ENCODE data around the gene PIGW. TPM values are rescaled to one million over a fixed set of nuclear protein-coding genes. Genes with fewer than 3 reads are reported as not detected.

PIGW gene
- total and polyA plus RNA-seq, 9 donors = 0.60 to 10.0 (median 4.6) TPM

- no peak overlapping the region for H3K4me3 ChIP-seq
- intact Hi-C loops (cut with DNase I) = no loop called here
- TF ChIP-seq CTCF (IDR thresholded peaks at IDR 0.05) (no peak), POLR2A (IDR thresholded peaks at IDR 0.05) (no peak), EP300 (IDR thresholded peaks at IDR 0.05) (no peak)
- H3K4me1 ChIP-seq (ENCODE audit: insufficient read depth) = no peaks in the 10 kb centered on the region
- no peaks in the 10 kb centered on the region for H3K9me3 ChIP-seq
- H3K27me3 ChIP-seq = no peaks in the 10 kb centered on the region
- 81 to 84% (median 83%) methylated on average over 9 of the region's 9 CpGs for WGBS, 3 donors
- no peak for DNase-seq
- H3K36me3 ChIP-seq = no peaks in the 10 kb centered on the region
- H3K27ac ChIP-seq = no peak overlapping the region
Observed at GRCh38 chr17:36496018-36496789, 38.6 kb upstream of the PIGW start.

GRCh38 chr17:36498155-36498554 is 36.6 kb upstream of the PIGW start:
- Histone ChIP-seq H3K9me3 (no peaks in the 10 kb centered on the region), H3K36me3 (no peaks in the 10 kb centered on the region), H3K27ac (no peak overlapping the region), H3K27me3 (no peaks in the 10 kb centered on the region), H3K4me1 (ENCODE audit: insufficient read depth) (no peaks in the 10 kb centered on the region), H3K4me3 (no peak overlapping the region)
- WGBS, 3 donors = 79 to 87% (median 81%) methylated on average over 9 of the region's 9 CpGs
- intact Hi-C loops (cut with DNase I) = no loop called here
- no peak for DNase-seq
- TF ChIP-seq CTCF (IDR thresholded peaks at IDR 0.05) = no peak
- no peak for TF ChIP-seq POLR2A (IDR thresholded peaks at IDR 0.05)
- TF ChIP-seq EP300 (IDR thresholded peaks at IDR 0.05) = no peak

- TF ChIP-seq EP300 (IDR thresholded peaks at IDR 0.05) (no peak), CTCF (IDR thresholded peaks at IDR 0.05) (no peak), POLR2A (IDR thresholded peaks at IDR 0.05) (no peak)
- 60 to 72% (median 67%) methylated on average over 7 of the region's 7 CpGs for WGBS, 3 donors
- Histone ChIP-seq H3K27ac (no peak overlapping the region), H3K9me3 (no peaks in the 10 kb centered on the region), H3K4me3 (no peak overlapping the region), H3K36me3 (no peaks in the 10 kb centered on the region), H3K27me3 (no peaks in the 10 kb centered on the region), H3K4me1 (ENCODE audit: insufficient read depth) (no peaks in the 10 kb centered on the region)
- intact Hi-C loops (cut with DNase I) = no loop called here
- no peak for DNase-seq
Observed at GRCh38 chr17:36498560-36499300, 36.1 kb upstream of the PIGW start.

- DNase-seq = no peak
- WGBS, 3 donors = 93% methylated on average over 15 of the region's 15 CpGs
- no peaks in the 10 kb centered on the region for H3K36me3 ChIP-seq
Observed at GRCh38 chr17:36500745-36501225, 34.0 kb upstream of the PIGW start.

More at GRCh38 chr17:36500745-36501225, 34.0 kb upstream of the PIGW start:
- Histone ChIP-seq H3K27ac (no peak overlapping the region), H3K27me3 (no peaks in the 10 kb centered on the region), H3K4me3 (no peak overlapping the region), H3K9me3 (no peaks in the 10 kb centered on the region), H3K4me1 (ENCODE audit: insufficient read depth) (no peaks in the 10 kb centered on the region)
- intact Hi-C loops (cut with DNase I) = no loop called here
- TF ChIP-seq CTCF (IDR thresholded peaks at IDR 0.05) = no peak
